LNCaP clone FGC (cell line): ENCODE results near the gene CMTM3.

Source experiments
- DNase-seq: peaks from one replicate; pipeline ENCODE4 v3.0.0-alpha.2; 2011; ENCODE audit warnings: low read depth
- H3K4me3 ChIP-seq: 2 replicates; pipeline ENCODE4 v1.5.1; 2011; ENCODE audit warnings: mild to moderate bottlenecking, low read depth, low read length, control low read depth
- TF ChIP-seq, protein P1 (sequence below): IDR thresholded peaks from 2 replicates; pipeline ENCODE4 v1.5.1; 2012; ENCODE audit warnings: mild to moderate bottlenecking; ENCODE audit not compliant: control insufficient read depth, insufficient read depth; ENCODE audit errors: extremely low read depth

CMTM3 gene

GRCh38 chr16:66601471-66601870, 3.0 kb upstream of the CMTM3 start:
- DNase-seq: no peak
- TF ChIP-seq, protein P1, sequence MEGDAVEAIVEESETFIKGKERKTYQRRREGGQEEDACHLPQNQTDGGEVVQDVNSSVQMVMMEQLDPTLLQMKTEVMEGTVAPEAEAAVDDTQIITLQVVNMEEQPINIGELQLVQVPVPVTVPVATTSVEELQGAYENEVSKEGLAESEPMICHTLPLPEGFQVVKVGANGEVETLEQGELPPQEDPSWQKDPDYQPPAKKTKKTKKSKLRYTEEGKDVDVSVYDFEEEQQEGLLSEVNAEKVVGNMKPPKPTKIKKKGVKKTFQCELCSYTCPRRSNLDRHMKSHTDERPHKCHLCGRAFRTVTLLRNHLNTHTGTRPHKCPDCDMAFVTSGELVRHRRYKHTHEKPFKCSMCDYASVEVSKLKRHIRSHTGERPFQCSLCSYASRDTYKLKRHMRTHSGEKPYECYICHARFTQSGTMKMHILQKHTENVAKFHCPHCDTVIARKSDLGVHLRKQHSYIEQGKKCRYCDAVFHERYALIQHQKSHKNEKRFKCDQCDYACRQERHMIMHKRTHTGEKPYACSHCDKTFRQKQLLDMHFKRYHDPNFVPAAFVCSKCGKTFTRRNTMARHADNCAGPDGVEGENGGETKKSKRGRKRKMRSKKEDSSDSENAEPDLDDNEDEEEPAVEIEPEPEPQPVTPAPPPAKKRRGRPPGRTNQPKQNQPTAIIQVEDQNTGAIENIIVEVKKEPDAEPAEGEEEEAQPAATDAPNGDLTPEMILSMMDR: no peak
- H3K4me3 ChIP-seq: no peak overlapping the region

- no peak overlapping the region for H3K4me3 ChIP-seq
- DNase-seq: no peak
- TF ChIP-seq, protein P1: no peak
Observed at GRCh38 chr16:66603537-66604375, 748 bp upstream of the CMTM3 start.

GRCh38 chr16:66605177-66605978, 874 bp downstream of the CMTM3 start:
- no peak overlapping the region for H3K4me3 ChIP-seq
- TF ChIP-seq, protein P1: no peak
- no peak for DNase-seq

GRCh38 chr16:66605979-66606751, 1.7 kb downstream of the CMTM3 start:
- TF ChIP-seq, protein P1: no peak
- H3K4me3 ChIP-seq: no peak overlapping the region
- no peak for DNase-seq

DNA sequence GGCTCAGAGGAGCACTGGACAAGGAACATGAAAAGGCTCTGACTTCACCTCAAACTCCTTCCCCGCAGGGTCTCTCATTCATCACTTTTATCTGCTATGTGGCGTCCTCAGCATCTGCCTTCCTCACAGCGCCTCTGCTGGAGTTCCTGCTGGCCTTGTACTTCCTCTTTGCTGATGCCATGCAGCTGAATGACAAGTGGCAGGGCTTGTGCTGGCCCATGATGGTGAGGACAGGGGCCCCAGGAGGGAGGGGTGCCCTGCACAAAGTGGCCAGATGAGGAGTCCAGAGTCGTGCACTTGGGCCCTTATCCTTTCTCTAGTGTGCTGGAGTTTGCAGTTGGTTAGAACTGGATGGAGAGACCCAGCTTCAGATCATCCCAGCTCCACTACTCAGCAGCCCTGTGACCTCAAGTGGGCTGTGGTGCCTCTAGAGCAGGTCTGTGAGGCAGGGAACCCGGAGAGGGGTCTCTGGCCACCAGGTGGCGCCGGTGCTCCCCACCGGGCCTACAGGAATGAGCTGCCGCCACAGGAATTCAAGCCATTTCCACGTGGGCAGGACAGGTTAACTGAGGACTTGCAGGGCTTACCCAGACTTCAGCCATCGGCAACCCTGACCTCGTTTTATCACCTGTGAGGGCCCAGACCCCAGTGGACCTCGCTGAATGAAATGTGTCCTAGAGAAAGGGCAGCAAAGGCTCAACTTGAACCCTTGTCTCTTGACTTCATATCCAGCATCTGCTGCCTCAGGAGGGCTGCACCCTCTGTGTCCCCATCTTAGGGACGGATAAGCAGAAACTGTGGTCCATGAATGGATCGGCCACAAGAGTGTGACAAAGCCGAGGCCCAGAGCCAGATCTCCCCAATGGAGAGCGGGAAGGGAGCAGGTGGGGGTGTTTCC, 4.0 kb downstream of the CMTM3 start:
- TF ChIP-seq, protein P1: peak; percentile 85
- peak; percentile 57 for DNase-seq
- no peak overlapping the region for H3K4me3 ChIP-seq

GRCh38 chr16:66609139-66609510, 4.6 kb downstream of the CMTM3 start:
- TF ChIP-seq, protein P1: no peak
- no peak for DNase-seq
- H3K4me3 ChIP-seq: no peak overlapping the region
